HEK293 (cell line): ENCODE data around the gene NOC2L.

Experiments used
- FEZF1 ChIP-seq: fragments of 450-650 bp; formaldehyde crosslinking; IDR thresholded peaks from 2 replicates; pipeline ENCODE4 v1.5.1; 2016; ENCODE audit warnings: missing biosample characterization, missing genetic modification characterization
- KLF10 ChIP-seq: fragments of 450-650 bp; IDR thresholded peaks from 2 replicates; pipeline ENCODE4 v1.5.1; 2018; ENCODE audit warnings: missing biosample characterization, mild to moderate bottlenecking, missing genetic modification characterization
- TF ChIP-seq, protein P1 (sequence below): fragments of 450-650 bp; formaldehyde crosslinking; IDR thresholded peaks from 2 replicates; pipeline ENCODE4 v1.5.1; 2016; ENCODE audit warnings: missing biosample characterization, missing genetic modification characterization

DNA sequence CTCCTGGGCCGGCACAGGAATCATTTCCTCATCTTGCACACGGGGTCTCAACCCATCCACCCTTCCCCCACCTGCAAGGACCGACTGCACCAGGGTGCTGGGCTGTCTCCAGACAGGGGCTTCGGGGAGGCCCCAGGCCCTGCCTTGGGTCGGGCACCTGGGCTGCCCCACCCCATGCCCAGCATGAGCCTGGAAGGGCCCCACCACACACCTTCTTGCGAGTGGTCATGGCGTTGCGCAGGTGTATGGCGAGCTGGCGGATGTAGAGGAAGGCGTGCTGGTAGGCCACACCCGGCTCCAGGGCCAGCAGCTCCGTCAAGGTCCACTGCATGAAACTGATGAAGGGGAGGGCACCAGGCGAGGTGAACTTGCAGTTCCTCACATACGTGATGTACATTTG, 6.9 kb downstream of the NOC2L start:
- TF ChIP-seq KLF10 (tag by site-specific recombination): no peak
- TF ChIP-seq, protein P1, sequence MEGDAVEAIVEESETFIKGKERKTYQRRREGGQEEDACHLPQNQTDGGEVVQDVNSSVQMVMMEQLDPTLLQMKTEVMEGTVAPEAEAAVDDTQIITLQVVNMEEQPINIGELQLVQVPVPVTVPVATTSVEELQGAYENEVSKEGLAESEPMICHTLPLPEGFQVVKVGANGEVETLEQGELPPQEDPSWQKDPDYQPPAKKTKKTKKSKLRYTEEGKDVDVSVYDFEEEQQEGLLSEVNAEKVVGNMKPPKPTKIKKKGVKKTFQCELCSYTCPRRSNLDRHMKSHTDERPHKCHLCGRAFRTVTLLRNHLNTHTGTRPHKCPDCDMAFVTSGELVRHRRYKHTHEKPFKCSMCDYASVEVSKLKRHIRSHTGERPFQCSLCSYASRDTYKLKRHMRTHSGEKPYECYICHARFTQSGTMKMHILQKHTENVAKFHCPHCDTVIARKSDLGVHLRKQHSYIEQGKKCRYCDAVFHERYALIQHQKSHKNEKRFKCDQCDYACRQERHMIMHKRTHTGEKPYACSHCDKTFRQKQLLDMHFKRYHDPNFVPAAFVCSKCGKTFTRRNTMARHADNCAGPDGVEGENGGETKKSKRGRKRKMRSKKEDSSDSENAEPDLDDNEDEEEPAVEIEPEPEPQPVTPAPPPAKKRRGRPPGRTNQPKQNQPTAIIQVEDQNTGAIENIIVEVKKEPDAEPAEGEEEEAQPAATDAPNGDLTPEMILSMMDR (tag by site-specific recombination): no peak
- no peak for TF ChIP-seq FEZF1 (tag by site-specific recombination)
